NCI-H2029 (cell line): Measurements from ENCODE around the gene CTSW.
A peak's percentile ranks its signal among the peaks of the same experiment; 100 is the strongest.
"Not testable (repeated sequence)": the region's sequence is repeated elsewhere in the genome, so short reads cannot be mapped to it uniquely, and the experiment has no call there.

Experiments
- DNase-seq: peaks from one replicate; lab custom pipeline; 2025; lab: John Stamatoyannopoulos, UW

CTSW gene

GRCh38 chr11:65879617-65880016 is at the start of gene CTSW:
TSS of gene CTSW (plus strand) at chr11:65879837. CDS start at chr11:65879855, 18 bp downstream.
- DNase-seq = no peak

- not testable (repeated sequence) for DNase-seq
These were observed 47.4 kb upstream of the CTSW start for GRCh38 chr11:65832231-65832630.

- peak; percentile 90 for DNase-seq
These were observed 46.2 kb upstream of the CTSW start, which contains the start of gene SNX32 for GRCh38 chr11:65833297-65834030. TSS of gene SNX32 (plus strand) at chr11:65833963. CDS start at chr11:65834066, 103 bp downstream.

- no peak for DNase-seq
These were observed 45.4 kb upstream of the CTSW start for GRCh38 chr11:65834202-65834601.

GRCh38 chr11:65842144-65842543 is 37.5 kb upstream of the CTSW start:
- DNase-seq = no peak

- no peak for DNase-seq
These were observed 35.8 kb upstream of the CTSW start for GRCh38 chr11:65843811-65844210.

GRCh38 chr11:65844231-65844872 is 35.3 kb upstream of the CTSW start:
- DNase-seq = no peak

- no peak for DNase-seq
These were observed 31.9 kb upstream of the CTSW start for GRCh38 chr11:65847746-65848145.

GRCh38 chr11:65848693-65849092 is 30.9 kb upstream of the CTSW start:
- not testable (repeated sequence) for DNase-seq

GRCh38 chr11:65849366-65849765 is 30.3 kb upstream of the CTSW start:
- DNase-seq = no peak

GRCh38 chr11:65849771-65850216 is 29.8 kb upstream of the CTSW start:
- DNase-seq = no peak

GRCh38 chr11:65850217-65851082 is 29.2 kb upstream of the CTSW start:
- DNase-seq = no peak

GRCh38 chr11:65851083-65851579 is 28.5 kb upstream of the CTSW start:
- no peak for DNase-seq

- DNase-seq = no peak
These were observed 27.7 kb upstream of the CTSW start for GRCh38 chr11:65851811-65852507.

- no peak for DNase-seq
These were observed 27.0 kb upstream of the CTSW start for GRCh38 chr11:65852508-65853245.

- no peak for DNase-seq
These were observed 26.2 kb upstream of the CTSW start for GRCh38 chr11:65853246-65853979.

- no peak for DNase-seq
These were observed 25.5 kb upstream of the CTSW start for GRCh38 chr11:65854161-65854592.

GRCh38 chr11:65854852-65855837 is 24.5 kb upstream of the CTSW start:
- DNase-seq = no peak

- DNase-seq = no peak
These were observed 23.7 kb upstream of the CTSW start for GRCh38 chr11:65855927-65856363.
